BJ (cell line): ENCODE data around the gene KIAA1614. TPM values are rescaled to one million over a fixed set of nuclear protein-coding genes. Genes with fewer than 3 reads are reported as not detected.

Experiments used
- CTCF ChIA-PET: fragments of 350-600 bp; formaldehyde crosslinking; extraction: SDS; loops from one replicate; lab custom pipeline; 2021; ENCODE audit warnings: antibody characterized with exemption, inconsistent platforms; lab: Yijun Ruan, JAX
- POLR2A ChIA-PET: fragments of 300-600 bp; sonication (Branson Sonifier 250); formaldehyde crosslinking; extraction: SDS; loops from one replicate; lab custom pipeline; 2021; ENCODE audit warnings: antibody characterized with exemption; lab: Charles Lee
- DNase-seq: peaks from one replicate; pipeline ENCODE4 v3.0.0-alpha.2; 2011; ENCODE audit warnings: low read depth
- H3K27me3 ChIP-seq: 2 replicates; pipeline ENCODE4 v1.6.0; 2011; ENCODE audit warnings: low read length; ENCODE audit not compliant: control insufficient read depth, insufficient read depth
- H3K36me3 ChIP-seq: 2 replicates; pipeline ENCODE4 v1.5.1; 2011; ENCODE audit warnings: low read length; ENCODE audit not compliant: control insufficient read depth, insufficient read depth
- H3K4me3 ChIP-seq: 2 replicates; pipeline ENCODE4 v1.5.1; 2011; ENCODE audit warnings: low read depth, mild to moderate bottlenecking, control low read depth, low read length
- CTCF ChIP-seq: IDR thresholded peaks from 2 replicates; pipeline ENCODE4 v1.5.1; 2011; ENCODE audit warnings: low read depth, mild to moderate bottlenecking, control low read depth, inconsistent platforms, low read length, moderate library complexity; ENCODE audit not compliant: insufficient read depth
- polyA plus RNA-seq: library from polyadenylated mRNA; depleted of rRNA; stranded (reverse); fragments of >200 nt; gene quantifications from 2 replicates; pipeline ENCODE4 v1.2.3, GENCODE V29; 2011

KIAA1614 gene
- polyA plus RNA-seq, 1 experiment, result 7.3 TPM

- no peaks in the 10 kb centered on the region for H3K27me3 ChIP-seq
- no peak for DNase-seq
- H3K4me3 ChIP-seq, result no peak overlapping the region
- POLR2A ChIA-PET, result no interaction called here
- peaks cover 14% of the 10 kb centered on the region for H3K36me3 ChIP-seq
- CTCF ChIA-PET, result interaction anchor here (0.9 to 1.4 kb wide), 3 partner anchors 36 to 225 kb away, joined by 3 to 4 read pairs (median 3); no protein-coding TSS in a partner anchor
- no peak for TF ChIP-seq CTCF
Measured at GRCh38 chr1:180917306-180918065, 4.8 kb downstream of the KIAA1614 start.

- no peak for DNase-seq
- peaks cover 14% of the 10 kb centered on the region for H3K36me3 ChIP-seq
- ChIA-PET CTCF (interaction anchor here (0.9 kb wide), 1 partner anchor 37 kb away, joined by 3 read pairs; no protein-coding TSS in a partner anchor), POLR2A (no interaction called here)
- H3K4me3 ChIP-seq, result no peak overlapping the region
- no peak for TF ChIP-seq CTCF
- H3K27me3 ChIP-seq, result no peaks in the 10 kb centered on the region
Measured at GRCh38 chr1:180918519-180918918, 5.8 kb downstream of the KIAA1614 start.

GRCh38 chr1:180919183-180919700 is 6.5 kb downstream of the KIAA1614 start:
- H3K4me3 ChIP-seq, result no peak overlapping the region
- H3K36me3 ChIP-seq, result peaks cover 14% of the 10 kb centered on the region
- CTCF ChIA-PET, result no interaction called here
- no peak for TF ChIP-seq CTCF
- no peak for DNase-seq
- no peaks in the 10 kb centered on the region; the same call in 1 of the 2 replicates for H3K27me3 ChIP-seq
- POLR2A ChIA-PET, result no interaction called here

GRCh38 chr1:180920193-180920592 is 7.5 kb downstream of the KIAA1614 start:
- H3K36me3 ChIP-seq, result peaks cover 14% of the 10 kb centered on the region
- no peaks in the 10 kb centered on the region; the same call in 1 of the 2 replicates for H3K27me3 ChIP-seq
- ChIA-PET POLR2A (no interaction called here), CTCF (interaction anchor here (0.7 kb wide), 1 partner anchor 248 kb away, joined by 3 read pairs; no protein-coding TSS in a partner anchor)
- DNase-seq, result no peak
- TF ChIP-seq CTCF, result no peak
- no peak overlapping the region for H3K4me3 ChIP-seq

GRCh38 chr1:180920702-180921101 is 8.0 kb downstream of the KIAA1614 start:
- CTCF ChIA-PET, result interaction anchor here (0.7 kb wide), 1 partner anchor 247 kb away, joined by 3 read pairs; no protein-coding TSS in a partner anchor
- POLR2A ChIA-PET, result no interaction called here
- Histone ChIP-seq H3K4me3 (no peak overlapping the region), H3K27me3 (no peaks in the 10 kb centered on the region; the same call in 1 of the 2 replicates), H3K36me3 (peaks cover 14% of the 10 kb centered on the region)
- peak; percentile 24; the same call in 1 of the 2 replicates for TF ChIP-seq CTCF
- no peak for DNase-seq
